ENCODE data around the gene SLC10A7.

- no peak for TF ChIP-seq CTCF (conservative IDR thresholded peaks at IDR 0.05 in 1 of 2, IDR thresholded peaks at IDR 0.05 in 1 of 2; ENCODE audit: extremely low read depth in 1 of 2, insufficient read depth in 1 of 2, low read depth in 1 of 2, low read length in 2 of 2)
- no peak for TF ChIP-seq EZH2 (IDR thresholded peaks at IDR 0.05; ENCODE audit: borderline replicate concordance, low read length)
These were observed 264.2 kb downstream of the SLC10A7 start for GRCh38 chr4:146257511-146257910.

Data from mammary epithelial cell (primary cell).